ENCODE results near the gene PHF20. TPM values are rescaled to one million over a fixed set of nuclear protein-coding genes. Genes with fewer than 3 reads are reported as not detected.

PHF20 gene
- total and polyA plus RNA-seq, 2 of the 8 experiments (the other 6 are each of a cell fraction or from before 2014, with no cell fraction given), result 25.6 to 70.1 TPM

GRCh38 chr20:35994994-35995453 is 223.2 kb downstream of the PHF20 start:
- Histone ChIP-seq H3K27ac (ENCODE audit: low read depth, low read length) (no peak overlapping the region), H4K20me1 (replicated peaks in 1 of 2; ENCODE audit: control insufficient read depth in 1 of 2, insufficient read depth in 2 of 2, low read length in 2 of 2) (no peaks in the 10 kb centered on the region), H3K4me2 (ENCODE audit: insufficient read depth in 1 of 2, low read depth in 2 of 2, low read length in 2 of 2) (no peak overlapping the region), H2BK12ac (ENCODE audit: low read depth, low read length) (no peak overlapping the region), H4K5ac (ENCODE audit: insufficient read length, low read depth, low read length) (no peak overlapping the region), H3K14ac (ENCODE audit: insufficient read length) (no peak overlapping the region), H3K23me2 (ENCODE audit: low read depth, low read length) (no peaks in the 10 kb centered on the region), H2BK5ac (ENCODE audit: low read depth, low read length) (no peak overlapping the region), H2BK20ac (ENCODE audit: low read length) (no peak overlapping the region), H3K4ac (replicated peaks; ENCODE audit: insufficient read length, low read depth, low read length) (no peak overlapping the region), H3K9me3 (ENCODE audit: insufficient read depth in 2 of 2, low read depth in 1 of 2, low read length in 1 of 2) (no peaks in the 10 kb centered on the region), H3K23ac (ENCODE audit: insufficient read length) (no peak overlapping the region), H3K18ac (ENCODE audit: extremely low read depth, low read length) (no peak overlapping the region), H3K27me3 (replicated peaks in 1 of 4; ENCODE audit: control insufficient read depth in 3 of 4, extremely low read depth in 1 of 4, insufficient read depth in 3 of 4, low read length in 3 of 4) (no peaks in the 10 kb centered on the region), H2AK5ac (ENCODE audit: low read depth, low read length) (no peak overlapping the region), H2BK120ac (replicated peaks; ENCODE audit: low read depth, low read length) (no peak overlapping the region), H4K91ac (replicated peaks; ENCODE audit: insufficient read length, low read length) (no peak overlapping the region), H3K56ac (replicated peaks; ENCODE audit: insufficient read length, low read depth, low read length) (no peak overlapping the region), H4K8ac (ENCODE audit: extremely low read depth, insufficient read depth, low read length) (no peak overlapping the region), H3K79me1 (ENCODE audit: low read depth, low read length) (no peaks in the 10 kb centered on the region), H3K36me3 (ENCODE audit: control insufficient read depth in 2 of 4, insufficient read depth in 4 of 4, low read length in 3 of 4) (no peaks in the 10 kb centered on the region), H3K79me2 (ENCODE audit: control insufficient read depth in 1 of 2, insufficient read depth in 2 of 2, low read length in 2 of 2) (no peaks in the 10 kb centered on the region), H2AFZ (ENCODE audit: low read length) (no peak overlapping the region), H3K9ac (replicated peaks in 1 of 4; ENCODE audit: extremely low read depth in 1 of 4, low read depth in 3 of 4, low read length in 3 of 4) (no peak overlapping the region), H3K4me3 (ENCODE audit: extremely low read depth in 1 of 4, insufficient read depth in 2 of 4, low read depth in 3 of 4, low read length in 4 of 4) (no peak overlapping the region), H2BK15ac (ENCODE audit: low read length) (no peak overlapping the region), H3K4me1 (replicated peaks in 1 of 4; ENCODE audit: control insufficient read depth in 3 of 4, insufficient read depth in 4 of 4, low read length in 3 of 4) (no peaks in the 10 kb centered on the region; a peak in 1 of 7 replicates)
- peak; percentile 82 to 89 for DNase-seq (ENCODE audit: low read depth in 1 of 2, low spot score in 2 of 2)
- CTCF ChIA-PET (ENCODE audit: partially characterized antibody), result interaction anchor here (0.5 to 11.8 kb wide), 27 partner anchors 8 to 484 kb away, joined by 3 to 244 read pairs (median 5); partner anchors contain the start of gene SCAND1
- POLR2A ChIA-PET (ENCODE audit: partially characterized antibody), result no interaction called here
- WGBS, 2 experiments (ENCODE audit: extremely low coverage in 1 of 2, insufficient coverage in 1 of 2, insufficient read length in 1 of 2, insufficient replicate concordance in 2 of 2, low coverage in 1 of 2, low lambda C conversion rate in 2 of 2, missing lambda C conversion rate in 1 of 2), result 17% methylated on average over 6 of the region's 6 CpGs; no CpG with 5 or more reads in 1 of the 2 experiments
- FAIRE-seq, result peak; percentile 55
- TF ChIP-seq HDAC2 (IDR thresholded peaks at IDR 0.05; ENCODE audit: borderline replicate concordance in 1 of 2, low read depth in 2 of 2, low read length in 2 of 2) (no peak), CHD2 (IDR thresholded peaks at IDR 0.05; ENCODE audit: low read length) (no peak), TCF12 (IDR thresholded peaks at IDR 0.05; ENCODE audit: low read depth, low read length) (peak; percentile 65; the same call in 1 of the 2 replicates), CBX5 (IDR thresholded peaks at IDR 0.05; ENCODE audit: low read depth, low read length) (no peak), ATF2 (IDR thresholded peaks at IDR 0.05; ENCODE audit: low read length) (0 out of 2 replicates have a peak, but pooled peaks have one; percentile 23), HDAC6 (IDR thresholded peaks at IDR 0.05; ENCODE audit: low read depth, low read length) (no peak), MAFK (IDR thresholded peaks at IDR 0.05; ENCODE audit: low read depth, low read length) (no peak), EP300 (IDR thresholded peaks at IDR 0.05; ENCODE audit: borderline replicate concordance in 1 of 2, low read depth in 2 of 2, low read length in 2 of 2) (no peak), KDM5A (IDR thresholded peaks at IDR 0.05; ENCODE audit: low read length) (no peak), MAX (IDR thresholded peaks at IDR 0.05) (peak; percentile 28; the same call in 1 of the 2 replicates), TBP (IDR thresholded peaks at IDR 0.05; ENCODE audit: low read depth, low read length) (peak; percentile 55; the same call in 1 of the 2 replicates), YY1 (IDR thresholded peaks at IDR 0.05; ENCODE audit: low read depth, low read length) (peak; percentile 68)
